HL-60/S4 (cell line): ENCODE data around the gene TXNDC11.
"Not testable (repeated sequence)": the region's sequence is repeated elsewhere in the genome, so short reads cannot be mapped to it uniquely, and the experiment has no call there.

Source experiments
- in situ Hi-C: fragments of 300-500 bp; cut with MboI; formaldehyde crosslinking; loops from 2 replicates; pipeline ENCODE4 v1.14.3; 2022; ENCODE audit warnings: low sequenced_read_pairs

The TXNDC11 gene, protein sequence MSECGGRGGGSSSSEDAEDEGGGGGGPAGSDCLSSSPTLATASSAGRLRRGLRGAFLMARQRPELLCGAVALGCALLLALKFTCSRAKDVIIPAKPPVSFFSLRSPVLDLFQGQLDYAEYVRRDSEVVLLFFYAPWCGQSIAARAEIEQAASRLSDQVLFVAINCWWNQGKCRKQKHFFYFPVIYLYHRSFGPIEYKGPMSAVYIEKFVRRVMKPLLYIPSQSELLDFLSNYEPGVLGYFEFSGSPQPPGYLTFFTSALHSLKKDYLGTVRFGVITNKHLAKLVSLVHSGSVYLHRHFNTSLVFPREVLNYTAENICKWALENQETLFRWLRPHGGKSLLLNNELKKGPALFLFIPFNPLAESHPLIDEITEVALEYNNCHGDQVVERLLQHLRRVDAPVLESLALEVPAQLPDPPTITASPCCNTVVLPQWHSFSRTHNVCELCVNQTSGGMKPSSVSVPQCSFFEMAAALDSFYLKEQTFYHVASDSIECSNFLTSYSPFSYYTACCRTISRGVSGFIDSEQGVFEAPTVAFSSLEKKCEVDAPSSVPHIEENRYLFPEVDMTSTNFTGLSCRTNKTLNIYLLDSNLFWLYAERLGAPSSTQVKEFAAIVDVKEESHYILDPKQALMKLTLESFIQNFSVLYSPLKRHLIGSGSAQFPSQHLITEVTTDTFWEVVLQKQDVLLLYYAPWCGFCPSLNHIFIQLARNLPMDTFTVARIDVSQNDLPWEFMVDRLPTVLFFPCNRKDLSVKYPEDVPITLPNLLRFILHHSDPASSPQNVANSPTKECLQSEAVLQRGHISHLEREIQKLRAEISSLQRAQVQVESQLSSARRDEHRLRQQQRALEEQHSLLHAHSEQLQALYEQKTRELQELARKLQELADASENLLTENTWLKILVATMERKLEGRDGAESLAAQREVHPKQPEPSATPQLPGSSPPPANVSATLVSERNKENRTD

DNA sequence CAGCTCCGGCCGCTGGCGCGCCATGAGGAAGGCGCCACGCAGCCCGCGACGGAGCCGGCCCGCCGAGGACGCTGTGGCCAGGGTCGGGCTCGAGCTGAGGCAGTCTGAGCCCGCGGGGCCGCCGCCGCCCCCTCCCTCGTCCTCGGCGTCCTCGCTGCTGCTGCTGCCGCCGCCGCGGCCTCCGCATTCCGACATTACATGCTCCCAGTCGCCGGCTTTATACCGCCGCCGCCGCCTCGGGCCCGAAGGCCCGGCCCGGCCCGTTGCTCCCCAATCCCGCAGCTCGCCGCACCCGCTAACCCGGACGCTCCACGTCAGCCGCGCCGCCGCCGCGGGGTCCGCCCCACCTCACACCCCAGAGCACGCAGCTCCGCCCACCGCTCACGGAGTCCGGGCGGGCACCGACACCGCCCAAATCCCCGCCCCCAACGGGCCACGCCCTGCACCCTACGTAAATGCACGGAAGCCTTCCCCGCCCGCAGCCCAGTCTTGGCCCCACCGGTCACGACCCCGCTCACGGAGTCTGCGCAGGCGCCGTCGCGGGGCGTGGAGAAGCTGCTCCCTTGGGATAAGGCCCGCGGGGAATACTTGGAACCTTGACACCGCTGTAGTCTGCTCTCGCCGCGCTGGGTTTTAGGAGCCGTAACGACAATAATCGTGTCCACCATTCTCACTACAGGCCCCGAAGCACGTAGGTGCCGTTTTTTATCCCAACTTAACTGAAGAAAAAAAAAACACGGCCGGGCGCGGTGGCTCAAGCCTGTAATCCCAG is at the start of gene TXNDC11:
Gene TXNDC11, minus strand, starts transcription at position 322 of the 772 bp plus-strand sequence. Its CDS starts 127 bp downstream, at position 195.
- in situ Hi-C loops: no loop called here

DNA sequence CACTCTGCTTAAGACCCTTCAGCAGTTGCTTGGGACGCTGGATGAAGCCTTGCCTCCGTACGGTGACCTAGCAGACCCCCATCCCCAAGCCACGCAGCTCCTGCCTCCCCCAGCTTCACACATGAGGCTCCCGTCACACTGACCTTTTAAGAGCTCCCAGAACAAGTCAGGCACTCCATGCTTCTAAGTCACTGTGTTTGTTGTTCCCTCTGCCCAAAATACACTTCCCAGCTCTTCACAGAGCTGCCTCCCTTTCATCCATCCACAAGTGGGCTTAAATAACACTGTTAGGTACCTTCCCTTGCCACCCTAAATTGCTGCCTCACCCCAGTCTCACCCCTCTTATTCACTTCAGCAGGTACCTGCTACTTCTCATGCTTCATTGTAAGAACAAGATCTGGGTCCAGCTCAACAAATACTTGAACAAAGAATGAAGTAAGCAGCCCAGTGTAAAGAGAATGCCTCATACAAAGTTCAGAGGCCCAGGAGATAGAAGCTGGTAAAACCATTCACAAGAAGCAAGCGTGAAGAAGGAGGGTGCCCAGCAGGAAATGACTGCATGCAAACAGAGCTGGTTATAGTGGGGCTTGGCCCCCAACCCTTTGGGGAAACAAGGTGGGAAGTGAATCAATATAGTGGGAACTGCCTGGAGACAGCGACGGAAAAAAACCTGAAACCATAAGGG is 48.6 kb upstream of the TXNDC11 start:
- in situ Hi-C loops: no loop called here

DNA sequence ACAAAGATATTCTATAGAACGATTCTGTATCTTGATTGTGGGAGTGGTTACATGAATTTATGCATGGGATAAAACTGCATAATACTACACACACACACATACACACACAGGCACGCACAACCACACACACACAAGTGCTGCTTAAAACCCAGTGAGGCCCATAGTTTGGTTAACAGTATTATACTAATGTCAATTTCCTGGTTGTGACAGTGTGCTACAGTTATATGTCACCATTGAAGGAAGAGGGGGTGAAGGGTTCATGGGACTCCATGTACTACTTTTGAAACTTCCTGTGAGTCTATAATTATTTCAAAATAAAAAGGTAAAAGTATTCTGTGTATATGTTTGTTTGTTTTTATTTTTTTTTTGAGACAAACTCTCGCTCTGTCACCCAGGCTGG is 46.3 kb upstream of the TXNDC11 start:
- in situ Hi-C loops: no loop called here

DNA sequence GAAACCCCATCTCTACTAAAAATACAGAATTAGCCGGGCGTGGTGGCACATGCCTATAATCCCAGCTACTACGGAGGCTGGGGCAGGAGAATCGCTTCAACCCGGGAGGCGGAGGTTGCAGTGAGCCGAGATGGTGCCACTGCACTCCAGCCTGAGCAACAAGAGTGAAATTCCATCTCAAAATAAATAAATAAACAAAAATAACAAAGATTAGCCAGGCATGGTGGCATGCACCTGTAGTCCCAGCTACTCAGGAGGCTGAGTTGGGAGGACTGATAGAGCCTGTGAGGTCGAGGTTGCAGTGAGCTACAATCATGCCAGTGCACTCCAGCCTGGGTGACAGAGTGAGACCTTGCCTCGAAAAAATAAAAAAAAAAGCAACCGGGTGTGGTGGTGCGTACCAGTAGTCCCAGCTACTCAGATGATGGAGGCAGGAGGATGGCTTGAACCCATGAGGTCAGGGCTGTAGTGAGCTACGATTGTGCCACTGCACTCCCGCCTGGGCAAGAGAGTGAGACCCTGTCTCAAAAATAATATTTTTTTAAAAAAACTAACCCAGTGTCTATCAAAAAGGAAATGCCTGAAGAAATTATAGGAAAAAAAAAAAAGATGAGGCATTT is 42.4 kb upstream of the TXNDC11 start:
- in situ Hi-C loops: not testable (repeated sequence)

DNA sequence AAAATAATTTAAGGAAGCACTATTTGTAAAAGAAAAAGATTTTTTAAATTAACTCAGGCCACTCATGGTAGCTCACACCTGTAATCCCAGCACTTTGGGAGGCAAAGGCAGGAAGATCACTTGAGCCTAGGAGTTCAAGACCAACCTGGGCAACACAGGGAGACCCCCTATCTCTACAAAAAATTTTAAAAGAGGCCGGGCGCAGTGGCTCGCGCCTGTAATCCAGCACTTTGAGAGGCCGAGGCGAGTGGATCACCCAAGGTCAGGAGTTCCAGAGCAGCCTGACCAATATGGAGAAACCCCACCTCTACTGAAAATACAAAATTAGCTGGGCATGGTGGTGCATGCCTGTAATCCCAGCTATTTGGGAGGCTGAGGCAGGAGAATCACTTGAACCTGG is 41.7 kb upstream of the TXNDC11 start:
- in situ Hi-C loops: not testable (repeated sequence)

DNA sequence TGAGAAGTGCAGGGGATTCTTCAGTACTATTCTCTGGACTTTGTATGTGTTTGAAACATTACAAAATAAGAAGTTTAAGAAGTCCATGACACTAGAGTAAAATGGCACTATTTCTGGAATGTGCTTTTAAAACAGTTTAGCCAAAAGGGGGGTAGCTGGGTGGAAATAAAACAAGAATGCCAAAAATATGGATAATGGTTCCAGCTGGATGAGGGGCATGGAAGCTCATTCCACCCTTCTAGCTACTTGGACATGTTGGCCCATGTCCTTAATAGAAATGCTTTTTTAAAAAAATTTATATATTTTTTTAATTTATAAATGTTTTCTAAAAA is 41.3 kb upstream of the TXNDC11 start:
- in situ Hi-C loops: no loop called here

DNA sequence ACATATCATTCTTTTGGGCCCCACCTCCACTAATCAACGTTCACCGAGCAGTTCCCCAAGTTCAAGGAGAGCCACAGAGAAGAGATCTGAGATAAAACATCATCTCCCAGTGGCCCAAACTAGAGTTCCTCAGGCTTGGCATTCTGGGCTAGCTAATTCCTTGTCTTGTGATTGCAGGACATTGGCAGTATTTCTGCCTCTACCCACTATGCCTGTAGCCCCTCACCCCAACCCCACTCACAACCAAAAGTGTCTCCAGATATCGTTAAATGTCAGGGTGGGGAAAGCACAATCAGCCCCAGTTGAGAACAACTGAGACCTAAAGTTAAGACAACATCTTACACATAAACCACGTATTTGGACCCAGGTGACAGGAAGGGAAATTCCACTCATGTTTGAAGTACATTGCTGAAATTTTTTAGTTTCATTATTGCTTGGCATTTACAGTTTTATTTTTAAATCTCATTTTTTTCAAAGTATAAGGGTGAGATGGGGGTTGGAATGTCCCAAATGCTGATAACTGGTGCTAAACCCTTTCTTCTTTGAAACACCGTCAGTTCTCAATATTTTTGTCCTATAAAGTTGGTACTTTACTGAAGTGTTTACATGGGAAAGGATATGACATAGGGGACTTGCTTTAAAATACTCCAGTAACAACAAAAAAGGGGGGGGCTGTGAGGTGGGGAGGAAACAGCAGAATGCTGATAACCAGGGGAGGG is 40.8 kb upstream of the TXNDC11 start:
- in situ Hi-C loops: no loop called here

DNA sequence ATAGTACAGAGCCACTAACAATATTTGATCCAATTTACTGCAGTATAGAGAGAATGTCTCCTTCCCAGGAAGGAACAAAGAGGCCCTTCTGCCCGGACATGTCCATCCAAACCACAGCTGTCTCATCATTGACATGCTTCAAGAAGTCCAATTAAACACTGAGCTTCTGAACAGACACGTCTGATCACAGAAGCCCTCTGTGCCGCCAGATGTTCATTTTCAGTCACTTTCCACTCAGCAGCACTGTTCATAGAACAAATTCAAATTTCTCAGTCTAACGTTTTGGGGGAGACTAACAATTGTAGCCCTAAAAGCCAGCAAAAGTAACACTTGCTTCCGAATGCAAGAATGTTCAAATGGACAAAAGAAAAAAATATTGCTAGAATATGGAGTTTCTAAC is 39.1 kb upstream of the TXNDC11 start:
- in situ Hi-C loops: no loop called here

DNA sequence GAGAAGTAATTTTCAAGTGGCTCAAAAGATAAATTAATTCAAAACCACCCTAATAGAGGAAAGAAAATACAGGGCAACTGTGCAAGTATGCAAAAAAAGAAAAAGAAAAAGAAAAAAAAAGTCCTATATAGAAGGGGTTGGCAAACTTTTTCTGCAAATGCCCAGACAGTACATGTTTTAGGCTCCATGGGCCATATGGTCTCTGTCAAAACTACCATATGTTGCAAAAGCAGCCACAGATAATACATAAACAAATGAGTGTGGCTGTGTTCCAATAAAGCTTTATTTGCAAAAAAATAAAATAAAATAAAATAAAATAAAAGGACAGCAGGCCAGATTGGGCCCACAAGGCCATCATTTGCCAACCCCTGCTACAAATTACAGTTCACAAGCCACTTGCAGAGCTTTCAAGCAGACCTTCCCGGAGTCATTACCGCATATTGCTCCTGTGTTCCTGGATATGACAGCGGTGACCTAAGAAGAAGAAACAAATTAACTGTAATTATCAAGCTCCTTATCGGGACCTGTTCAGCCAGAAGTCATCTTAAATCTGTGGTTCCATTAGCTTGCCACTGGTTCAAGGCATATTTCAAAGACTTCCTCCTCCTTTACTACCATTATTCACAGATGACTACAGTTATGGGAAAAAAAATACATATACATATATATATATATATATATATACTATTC is 38.5 kb upstream of the TXNDC11 start:
- in situ Hi-C loops: no loop called here

DNA sequence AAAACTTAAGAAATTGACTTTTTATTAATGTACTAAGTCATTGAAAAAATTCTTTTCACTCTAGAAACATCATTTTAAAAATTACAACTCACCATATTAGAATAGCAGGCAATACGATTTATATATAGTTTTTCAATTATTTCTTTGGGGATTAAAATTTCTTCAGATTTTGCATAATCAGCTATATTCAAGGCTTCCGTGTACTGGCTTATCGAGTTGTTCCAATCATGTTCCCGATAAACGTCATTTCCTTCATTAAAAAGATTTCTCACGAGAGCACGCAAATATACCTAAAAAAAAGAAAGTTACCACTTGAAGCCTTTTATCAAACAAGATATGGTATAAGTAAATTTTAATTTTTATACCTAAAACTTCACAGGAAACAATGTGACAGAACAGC is 36.4 kb upstream of the TXNDC11 start:
- in situ Hi-C loops: no loop called here

DNA sequence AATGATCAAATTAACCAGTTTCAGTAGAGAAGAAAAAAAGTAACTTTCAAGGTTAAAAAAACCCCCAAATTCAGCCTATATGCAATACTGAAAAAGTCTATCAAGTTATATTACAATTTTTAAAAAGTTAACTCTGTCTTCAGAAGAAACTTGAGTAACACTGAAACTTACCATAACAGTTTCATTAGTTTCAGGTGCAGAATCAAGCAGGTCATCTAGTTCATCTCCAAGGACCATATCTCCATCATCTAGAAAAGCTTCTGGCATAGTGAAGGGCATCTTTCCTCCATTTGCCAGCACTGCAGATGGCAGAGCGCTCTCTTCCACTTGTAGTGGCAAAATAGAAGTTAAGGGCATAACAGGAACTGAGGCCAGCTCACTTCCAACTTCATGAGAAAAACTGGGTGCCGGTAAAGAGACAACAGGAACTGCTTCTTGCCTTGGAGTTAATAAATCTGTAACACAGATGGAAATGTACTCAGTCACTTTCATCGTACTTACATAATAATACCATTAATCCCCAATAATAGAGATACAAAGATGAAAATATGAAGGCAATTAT is 31.5 kb upstream of the TXNDC11 start:
- in situ Hi-C loops: no loop called here

DNA sequence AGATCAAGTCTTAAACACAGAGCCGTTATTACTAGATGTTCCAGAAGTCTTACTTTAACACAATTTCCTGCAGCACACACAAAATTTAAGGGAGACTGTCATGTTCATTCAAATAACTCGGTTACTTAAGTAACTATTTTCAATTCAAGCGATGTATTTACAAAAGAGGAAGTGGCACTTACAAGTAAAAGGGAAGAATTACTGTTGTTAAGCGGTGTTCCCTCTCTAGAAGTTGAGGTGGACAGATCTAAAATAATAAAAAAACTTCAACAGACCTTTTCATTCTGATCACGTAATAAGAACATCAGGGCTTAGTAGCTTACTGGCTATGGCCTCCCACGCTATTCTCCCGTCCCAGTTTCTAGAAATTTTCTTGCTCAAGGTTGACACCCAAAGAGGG is 26.2 kb upstream of the TXNDC11 start:
- in situ Hi-C loops: no loop called here

DNA sequence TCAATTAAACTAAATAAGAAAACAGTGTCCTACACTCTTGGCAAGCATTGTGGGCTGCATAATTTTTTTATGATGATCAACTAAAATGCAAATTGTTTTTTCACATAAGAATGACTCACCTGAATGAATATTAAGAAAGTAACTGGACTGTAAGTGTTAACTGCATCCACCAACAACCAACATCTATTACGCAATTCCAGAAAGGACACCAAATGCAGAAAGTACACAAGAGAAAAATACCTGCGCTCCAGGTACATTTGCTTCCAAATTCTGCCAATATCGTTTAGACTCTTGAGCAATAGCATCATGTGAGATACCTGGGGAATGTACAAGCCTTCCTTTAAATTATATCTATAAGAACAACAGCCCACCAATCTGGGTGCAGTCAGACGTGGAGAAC is 19.8 kb upstream of the TXNDC11 start:
- in situ Hi-C loops: no loop called here

DNA sequence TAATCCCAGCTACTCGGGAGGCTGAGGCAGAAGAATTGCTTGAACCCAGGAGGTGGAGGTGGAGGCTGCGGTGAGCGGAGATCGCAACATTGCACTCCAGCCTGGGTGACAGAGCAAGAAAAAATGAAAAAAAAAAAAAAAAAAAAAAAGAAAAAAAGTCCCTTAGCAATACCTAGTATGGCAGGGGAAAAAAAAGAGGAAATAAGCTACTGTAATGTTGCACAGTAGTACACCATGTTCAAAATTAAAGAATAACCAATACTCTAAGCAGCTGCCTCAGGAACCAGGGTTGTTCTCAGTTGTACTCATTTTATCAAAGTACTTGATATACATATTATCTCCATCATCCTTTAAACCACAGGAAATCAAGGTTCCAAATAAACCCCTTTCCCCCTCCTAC is 17.3 kb upstream of the TXNDC11 start:
- in situ Hi-C loops: no loop called here

DNA sequence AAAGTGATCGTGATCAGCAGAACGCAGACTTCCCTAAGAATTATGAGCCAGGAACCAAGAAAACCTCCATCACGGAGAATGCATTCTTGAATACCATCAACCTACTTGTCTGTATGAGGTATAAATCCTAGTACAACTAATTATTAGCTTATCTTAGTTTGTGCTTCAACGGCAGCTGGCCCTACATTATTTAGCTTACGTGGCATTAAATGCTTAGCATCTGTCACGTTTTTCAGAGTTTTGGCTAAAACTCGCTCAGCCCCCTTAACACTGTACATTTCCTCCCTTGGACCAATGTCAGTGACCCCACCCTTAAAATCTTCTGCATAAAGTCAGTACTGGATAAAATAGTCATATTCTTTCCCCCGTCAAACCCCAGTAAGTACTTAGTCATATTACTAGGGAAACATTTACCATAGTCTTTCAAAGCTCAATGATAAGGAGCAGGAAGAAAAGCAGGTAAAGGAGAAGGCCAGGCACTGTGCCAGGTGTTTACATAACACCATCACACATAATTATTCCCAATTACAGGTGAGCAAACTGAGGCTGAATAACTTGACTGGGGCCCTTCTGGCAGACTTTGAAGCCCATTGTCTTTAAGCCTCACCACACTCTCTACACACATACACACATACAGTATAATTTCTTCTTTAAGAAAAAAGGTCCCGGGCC is 16.6 kb upstream of the TXNDC11 start:
- in situ Hi-C loops: no loop called here

DNA sequence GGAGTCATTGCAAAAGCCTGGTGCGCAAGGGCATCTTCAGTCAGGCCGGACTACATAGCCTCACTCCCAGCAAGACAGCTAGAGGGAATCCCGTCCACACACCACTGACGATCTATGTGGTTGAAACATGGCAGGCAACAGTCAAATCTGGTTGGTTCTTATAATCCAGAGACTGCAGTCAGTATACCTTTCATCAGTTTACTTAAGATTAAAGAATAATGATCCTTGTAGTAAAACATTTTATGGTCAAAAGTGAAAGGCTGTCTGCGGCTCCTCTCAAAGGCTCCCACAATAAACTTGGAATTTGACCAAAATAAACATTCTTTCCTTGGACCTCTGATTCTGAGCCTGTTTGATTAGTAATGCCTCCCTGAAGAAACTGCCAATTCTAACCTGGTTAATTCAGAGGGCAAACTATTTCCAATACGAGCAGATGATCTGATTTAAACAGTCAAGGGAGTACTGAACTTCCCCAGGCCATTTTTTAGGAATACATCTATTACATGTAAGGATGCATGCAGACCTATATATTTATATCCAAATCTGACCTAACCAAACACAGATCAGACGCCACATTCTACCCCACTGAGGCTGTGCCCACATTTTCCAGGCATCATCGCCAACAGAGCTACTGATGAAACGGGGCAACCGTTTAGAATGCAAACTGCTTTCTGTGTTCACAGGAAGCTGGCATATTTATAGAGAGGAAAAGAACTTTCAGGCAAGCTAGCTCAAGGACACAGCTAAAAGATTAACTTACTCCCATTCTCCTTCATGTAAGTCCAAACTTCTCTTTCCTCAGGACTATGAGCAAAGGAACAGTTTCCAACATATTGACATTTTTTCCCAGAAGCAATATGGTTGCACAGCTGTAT is 15.3 kb upstream of the TXNDC11 start:
- in situ Hi-C loops: no loop called here

DNA sequence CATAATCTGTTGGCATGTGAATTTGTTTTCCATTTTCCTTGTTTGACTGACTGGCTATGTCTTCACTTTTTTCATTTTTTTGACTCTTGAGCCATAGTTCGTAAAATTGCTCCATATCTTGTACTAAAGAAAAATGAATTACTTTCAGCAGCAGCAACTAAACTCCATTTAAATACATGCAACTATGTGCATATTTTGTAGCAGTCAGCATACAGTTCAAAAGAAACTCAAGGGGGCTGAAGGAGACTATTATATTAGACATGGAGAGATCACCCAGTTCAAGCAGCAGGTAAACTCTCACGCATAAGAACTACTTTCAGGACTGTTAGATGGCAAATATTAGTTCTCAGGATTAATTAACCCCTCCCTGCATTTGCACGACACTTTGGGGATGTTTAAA is 13.6 kb upstream of the TXNDC11 start:
- in situ Hi-C loops: no loop called here
